NCI-H460 (cell line): Measurements from ENCODE around the gene PKNOX2. TPM values are rescaled to one million over a fixed set of nuclear protein-coding genes. Genes with fewer than 3 reads are reported as not detected.

ENCODE experiments used
- DNase-seq: peaks from one replicate; pipeline ENCODE4 v3.0.0-alpha.2; 2016; ENCODE audit warnings: low read depth; ENCODE audit errors: extremely low read depth
- total RNA-seq: library from RNA; depleted of rRNA; stranded (reverse); fragments of >200 nt; shearing (Covaris generic); gene quantifications from 2 replicates; pipeline ENCODE4 v1.2.3, GENCODE V29; 2014

PKNOX2 gene
- total RNA-seq, 1 experiment from 2014 or later = not detected

- no peak for DNase-seq
Observed at GRCh38 chr11:125170510-125171031, 6.0 kb downstream of the PKNOX2 start.

- no peak for DNase-seq
Observed at GRCh38 chr11:125171974-125172373, 7.4 kb downstream of the PKNOX2 start.

- no peak for DNase-seq
Observed at GRCh38 chr11:125173027-125173426, 8.5 kb downstream of the PKNOX2 start.

GRCh38 chr11:125173556-125173955 is 9.0 kb downstream of the PKNOX2 start:
- DNase-seq = no peak

- DNase-seq = no peak
Observed at GRCh38 chr11:125174057-125174456, 9.5 kb downstream of the PKNOX2 start.

GRCh38 chr11:125174686-125175085 is 10.1 kb downstream of the PKNOX2 start:
- DNase-seq = no peak

GRCh38 chr11:125175166-125175565 is 10.6 kb downstream of the PKNOX2 start:
- no peak for DNase-seq

GRCh38 chr11:125175896-125176575 is 11.5 kb downstream of the PKNOX2 start:
- DNase-seq = no peak

GRCh38 chr11:125176866-125177265 is 12.3 kb downstream of the PKNOX2 start:
- DNase-seq = no peak

- DNase-seq = no peak
Observed at GRCh38 chr11:125177543-125177942, 13.0 kb downstream of the PKNOX2 start.

- DNase-seq = no peak
Observed at GRCh38 chr11:125179346-125179745, 14.8 kb downstream of the PKNOX2 start.

GRCh38 chr11:125179895-125180294 is 15.3 kb downstream of the PKNOX2 start:
- no peak for DNase-seq

- no peak for DNase-seq
Observed at GRCh38 chr11:125180413-125181305, 16.1 kb downstream of the PKNOX2 start.

GRCh38 chr11:125182573-125182972 is 18.0 kb downstream of the PKNOX2 start:
- no peak for DNase-seq

GRCh38 chr11:125183641-125184040 is 19.1 kb downstream of the PKNOX2 start:
- no peak for DNase-seq

GRCh38 chr11:125188021-125188420 is 23.5 kb downstream of the PKNOX2 start:
- DNase-seq = no peak

GRCh38 chr11:125190566-125190965 is 26.0 kb downstream of the PKNOX2 start:
- no peak for DNase-seq

- DNase-seq = no peak
Observed at GRCh38 chr11:125192183-125192582, 27.6 kb downstream of the PKNOX2 start.

GRCh38 chr11:125192717-125193415 is 28.3 kb downstream of the PKNOX2 start:
- DNase-seq = no peak

- DNase-seq = no peak
Observed at GRCh38 chr11:125193416-125193726, 28.8 kb downstream of the PKNOX2 start.

GRCh38 chr11:125193841-125194240 is 29.3 kb downstream of the PKNOX2 start:
- DNase-seq = no peak
